HepG2 (cell line): ENCODE data around the gene GALNT11.

Experiments used
- ZBTB1 ChIP-seq: sonication (generic); formaldehyde crosslinking; IDR thresholded peaks from 2 replicates; pipeline ENCODE4 v1.4.0; 2020; ENCODE audit warnings: missing genetic modification reagents, borderline replicate concordance
- ZNF547 ChIP-seq: sonication (generic); formaldehyde crosslinking; IDR thresholded peaks from 2 replicates; pipeline ENCODE4 v1.5.1; 2020; ENCODE audit warnings: mild to moderate bottlenecking, missing genetic modification reagents

DNA sequence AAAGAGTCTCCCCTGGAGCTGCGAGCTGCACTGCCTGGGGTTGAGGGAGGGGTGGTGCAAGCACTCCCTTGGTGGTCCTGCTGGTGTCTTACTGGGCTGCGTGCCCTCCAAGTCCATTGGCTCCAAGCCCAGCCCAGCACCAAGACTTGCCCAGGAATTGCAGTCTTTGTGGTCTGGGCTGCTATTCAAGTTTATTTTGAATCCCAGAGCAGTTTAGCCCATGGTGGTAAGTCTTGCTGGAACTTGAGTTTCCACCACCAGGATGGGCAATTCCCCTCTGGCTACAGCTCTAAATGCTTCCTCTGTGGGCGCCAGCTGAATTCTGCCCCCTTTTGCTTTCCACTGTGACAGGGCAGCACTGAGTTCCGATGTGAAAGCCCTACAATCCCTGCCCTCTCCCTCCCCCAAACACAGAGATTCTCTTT, 25.1 kb downstream of the GALNT11 start:
- no peak for TF ChIP-seq ZBTB1 (CRISPR knock-in tag)
- TF ChIP-seq ZNF547 = no peak
